GM19025 (cell line): ENCODE results near the gene C1RL.

Source experiments
- ATAC-seq: cut with Tn5 transposase; IDR thresholded peaks from one replicate; pipeline ENCODE4 v1.9.1; 2021; ENCODE audit warnings: mild to moderate bottlenecking, low read depth, moderate library complexity; ENCODE audit not compliant: unreplicated experiment

The C1RL gene

DNA sequence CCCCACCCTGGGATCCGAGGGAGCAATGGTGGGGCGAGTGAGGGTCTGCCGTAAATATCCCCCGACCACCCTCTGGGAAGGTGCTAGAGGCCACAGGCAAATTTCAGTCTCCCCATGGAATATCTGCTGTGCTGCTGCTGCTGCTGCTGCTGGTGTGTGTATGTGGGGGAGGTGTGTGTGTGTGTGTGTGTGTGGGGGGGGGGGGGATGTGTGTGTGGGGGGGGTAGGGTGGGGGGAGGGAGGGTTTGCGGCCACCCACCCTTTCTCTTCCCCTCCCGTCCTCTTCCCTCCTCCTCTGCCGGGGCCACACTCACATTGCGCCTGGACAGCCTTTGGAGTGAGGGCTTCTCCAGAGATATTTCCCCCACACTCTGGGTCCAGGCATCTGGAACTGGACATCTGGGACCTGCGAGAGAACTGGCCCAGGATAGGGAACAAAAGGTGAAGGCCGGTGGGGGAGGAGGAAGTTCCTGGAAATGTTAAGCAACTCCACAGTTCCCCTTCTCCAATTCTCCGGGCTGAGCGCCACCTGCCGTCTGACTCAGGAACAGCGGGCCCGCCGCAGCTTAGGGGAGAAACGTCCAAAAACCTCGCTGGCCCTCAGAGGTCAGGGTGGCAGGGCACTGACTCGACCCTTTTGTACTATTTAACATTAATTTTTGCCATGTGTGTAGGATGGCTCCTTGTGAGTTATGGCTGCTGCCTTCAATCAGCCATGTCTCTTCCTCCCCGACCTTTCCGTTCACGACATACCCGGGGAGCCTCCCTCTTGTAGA lies at the start of gene C1RL:
Gene C1RL (minus strand): TSS at position 419 of the 776 bp plus-strand sequence. CDS start 34 bp downstream, at position 385.
- ATAC-seq, result no peak

- ATAC-seq, result no peak
Measured at GRCh38 chr12:7157391-7157790, 48.4 kb upstream of the C1RL start.

- ATAC-seq, result no peak
Measured at GRCh38 chr12:7156259-7157197, 47.5 kb upstream of the C1RL start.

DNA sequence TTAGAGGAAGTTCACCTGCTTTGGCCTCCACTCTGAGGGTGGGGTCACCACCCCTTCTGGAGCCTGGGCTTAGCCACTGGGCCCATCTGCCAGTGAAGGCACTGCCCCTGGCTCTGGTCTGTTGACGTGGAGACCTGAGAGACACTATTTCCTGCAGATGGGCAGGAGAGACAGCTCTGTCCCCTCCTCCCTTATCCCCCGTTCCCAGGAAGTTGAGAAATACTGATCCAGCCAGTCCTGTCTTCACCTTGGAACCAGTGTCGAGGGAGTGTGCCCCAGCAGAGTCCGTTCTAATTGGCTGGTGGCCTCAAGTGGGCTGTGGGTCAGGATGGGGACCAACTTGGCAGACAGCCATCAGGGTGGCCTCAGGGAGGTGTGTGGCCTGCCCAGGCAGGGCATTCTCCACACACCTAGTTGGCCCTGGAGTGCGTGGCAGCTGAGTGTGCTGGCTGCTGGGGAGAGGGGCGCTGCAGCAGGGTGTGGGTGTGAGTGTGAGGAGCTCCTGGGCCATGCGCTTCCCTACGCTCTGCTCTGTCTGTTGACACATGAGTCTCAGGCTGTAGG lies 46.5 kb upstream of the C1RL start:
- ATAC-seq, result no peak

GRCh38 chr12:7154901-7155470 lies 46.0 kb upstream of the C1RL start:
- ATAC-seq, result no peak

- no peak for ATAC-seq
Measured at GRCh38 chr12:7154042-7154441, 45.0 kb upstream of the C1RL start.

DNA sequence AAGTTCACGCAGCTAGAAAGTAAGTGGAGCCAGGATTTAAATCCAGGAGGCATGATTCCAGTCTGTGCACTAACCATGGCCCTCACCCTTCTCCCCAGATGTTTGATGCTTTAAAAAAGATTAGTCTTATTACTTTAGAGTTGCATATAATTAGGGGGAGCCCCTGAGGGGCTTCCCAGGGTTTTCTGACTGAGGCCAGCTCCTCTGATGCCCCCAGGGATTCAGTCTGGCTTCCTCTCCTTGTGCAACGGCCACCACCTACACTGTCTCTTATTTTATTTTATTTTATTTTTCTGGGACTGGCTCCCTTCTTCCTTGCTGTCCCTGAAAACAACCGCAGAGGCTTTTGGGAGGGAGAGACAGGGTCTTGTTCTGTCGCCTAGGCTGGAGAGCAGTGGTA lies 43.8 kb upstream of the C1RL start:
- ATAC-seq, result no peak

GRCh38 chr12:7151532-7151931 lies 42.5 kb upstream of the C1RL start:
- no peak for ATAC-seq

- ATAC-seq, result no peak
Measured at GRCh38 chr12:7150841-7151240, 41.8 kb upstream of the C1RL start.

DNA sequence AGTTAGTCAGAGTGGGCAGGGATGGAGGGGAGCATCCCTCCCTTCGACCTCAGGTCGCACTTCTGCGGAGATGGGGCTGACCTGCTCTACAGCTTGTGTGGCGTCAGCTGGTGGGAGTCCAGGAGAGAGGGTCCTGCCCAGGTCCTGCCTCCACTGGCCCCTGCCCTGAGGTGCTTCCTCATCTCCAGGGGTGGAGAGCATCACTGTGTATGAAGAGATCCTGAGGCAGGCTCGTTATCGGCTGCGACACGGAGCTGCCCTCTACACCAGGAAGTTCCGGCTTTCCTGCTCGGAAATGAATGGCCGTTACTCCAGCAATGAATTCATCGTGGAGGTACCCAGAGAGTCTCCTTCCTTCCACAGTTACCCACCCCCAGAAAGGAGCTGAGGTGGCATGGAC lies 41.3 kb upstream of the C1RL start:
- no peak for ATAC-seq

DNA sequence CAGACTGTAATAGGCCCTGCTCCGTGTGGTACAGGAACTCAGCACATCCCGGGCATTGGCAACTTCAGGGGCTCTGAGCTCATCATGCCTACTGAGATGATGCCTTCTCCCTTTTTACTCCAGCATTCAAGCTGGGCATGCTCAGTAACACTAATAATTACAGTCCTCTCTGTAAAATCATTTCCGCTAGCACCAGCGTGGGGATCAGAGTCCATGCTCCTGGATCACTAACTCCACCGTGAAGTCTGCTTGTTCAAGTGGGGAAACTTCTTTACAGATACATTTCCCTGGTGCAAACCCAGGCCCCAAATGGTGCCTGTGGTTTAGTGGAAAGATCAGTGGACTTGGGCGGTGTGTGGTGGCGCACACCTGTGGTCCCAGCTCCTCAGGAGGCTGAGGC lies 37.9 kb upstream of the C1RL start:
- ATAC-seq, result no peak

- no peak for ATAC-seq
Measured at GRCh38 chr12:7146228-7146627, 37.2 kb upstream of the C1RL start.

DNA sequence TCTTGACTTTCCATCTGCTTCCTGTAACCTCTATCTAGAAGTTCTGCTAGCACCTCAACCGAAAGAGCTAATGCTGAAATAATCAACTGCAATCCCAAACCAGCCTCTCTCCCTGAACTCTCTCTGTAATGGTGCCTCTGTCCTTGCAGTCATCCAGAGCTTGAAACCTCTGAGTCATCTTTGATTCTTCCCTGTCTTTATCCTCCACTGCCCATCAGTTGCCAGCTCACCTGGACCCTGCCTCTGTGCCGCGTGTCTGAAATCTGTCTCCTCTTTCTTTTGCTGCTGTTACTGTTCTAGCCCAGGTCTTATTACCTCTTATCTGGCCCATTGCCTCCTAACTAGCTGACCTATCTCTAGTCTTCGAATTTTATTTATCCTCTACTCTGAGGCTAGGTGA lies 36.7 kb upstream of the C1RL start:
- no peak for ATAC-seq

GRCh38 chr12:7144414-7145120 lies 35.6 kb upstream of the C1RL start:
- no peak for ATAC-seq

- no peak for ATAC-seq
Measured at GRCh38 chr12:7143564-7143963, 34.5 kb upstream of the C1RL start.

DNA sequence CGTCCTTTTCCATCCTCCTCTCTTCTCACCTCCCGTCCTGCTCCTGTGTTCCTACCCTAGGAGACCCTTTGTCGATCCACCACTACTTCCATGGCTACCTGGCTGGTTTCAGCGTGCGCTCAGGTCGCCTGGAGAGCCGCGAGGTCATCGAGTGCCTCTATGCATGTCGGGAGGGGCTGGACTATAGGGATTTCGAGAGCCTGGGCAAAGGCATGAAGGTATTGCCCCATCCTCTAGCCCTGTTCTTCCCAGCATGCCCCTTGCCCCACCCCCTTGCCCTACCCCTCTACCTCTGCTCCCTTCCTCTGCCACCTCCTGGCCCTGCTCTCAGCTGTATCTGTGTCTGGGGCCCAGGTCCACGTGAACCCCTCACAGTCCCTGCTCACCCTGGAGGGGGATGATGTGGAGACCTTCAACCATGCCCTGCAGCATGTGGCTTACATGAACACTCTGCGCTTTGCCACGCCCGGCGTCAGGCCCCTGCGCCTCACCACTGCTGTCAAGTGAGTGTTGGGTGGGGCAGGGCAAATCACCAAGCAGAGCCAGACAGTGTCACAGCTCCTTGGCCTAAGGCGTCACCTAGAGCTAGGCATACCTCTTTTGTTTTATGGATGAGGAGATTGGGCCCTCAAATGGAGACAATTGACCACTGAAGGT lies 33.9 kb upstream of the C1RL start:
- no peak for ATAC-seq

GRCh38 chr12:7142056-7142644 lies 33.1 kb upstream of the C1RL start:
- no peak for ATAC-seq

GRCh38 chr12:7141351-7142005 lies 32.5 kb upstream of the C1RL start:
- no peak for ATAC-seq

DNA sequence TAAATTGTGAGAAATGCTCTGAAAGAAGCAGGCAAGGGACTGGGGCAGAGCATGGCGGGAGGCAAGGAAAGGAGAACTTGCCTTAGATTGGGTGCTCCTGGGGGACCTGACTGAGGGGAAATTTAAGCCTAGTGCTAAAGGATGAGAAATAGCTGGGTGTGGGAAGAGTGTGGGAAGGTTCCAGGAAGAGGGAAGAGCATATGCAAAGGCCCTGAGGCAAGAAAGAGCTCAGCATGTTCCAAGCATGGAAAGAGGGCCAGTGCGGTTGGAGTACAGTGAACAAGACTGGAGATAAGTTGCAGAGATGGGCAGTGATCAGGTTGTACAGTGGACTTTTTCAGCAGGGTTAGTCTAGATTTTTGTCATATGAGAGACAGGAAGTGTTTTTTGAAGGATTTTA lies 30.2 kb upstream of the C1RL start:
- ATAC-seq, result no peak
